CD14-positive monocyte (primary cell): ENCODE data around the gene ABHD12. TPM values are rescaled to one million over a fixed set of nuclear protein-coding genes. Genes with fewer than 3 reads are reported as not detected.

Source experiments
- DNase-seq, 3 donors: peaks; one replicate each; pipeline ENCODE4 v3.0.0-alpha.2; 2011 to 2022
- H2AFZ ChIP-seq: 2 replicates; pipeline ENCODE4 v1.6.0; 2012; ENCODE audit warnings: mild to moderate bottlenecking, low read depth, low read length, inconsistent platforms; ENCODE audit not compliant: insufficient read depth, poor library complexity, severe bottlenecking
- H3K27ac ChIP-seq, 2 donors: 1 replicate in 1 of 2; 2 replicates in 1 of 2; pipeline ENCODE4 v1.5.1; 2012 to 2013; ENCODE audit warnings: low read length in 2 of 2, control low read depth in 1 of 2, inconsistent platforms in 1 of 2, low read depth in 1 of 2, mild to moderate bottlenecking in 1 of 2
- H3K27me3 ChIP-seq, 2 donors: one replicate each; pipeline versions ENCODE4 v1.6.0 to v1.6.1; 2011 to 2013; ENCODE audit warnings: low read length in 2 of 2; ENCODE audit not compliant: control insufficient read depth in 2 of 2, insufficient read depth in 2 of 2
- H3K36me3 ChIP-seq, 2 donors: replicated peaks in 1 of 2; 1 replicate in 1 of 2; 2 replicates in 1 of 2; pipeline versions ENCODE4 v1.5.1 to v1.6.1; 2012 to 2013; ENCODE audit warnings: low read length in 2 of 2, control low read depth in 1 of 2, inconsistent platforms in 1 of 2, mild to moderate bottlenecking in 1 of 2; ENCODE audit not compliant: insufficient read depth in 2 of 2, control insufficient read depth in 1 of 2
- H3K4me1 ChIP-seq, 2 donors: 1 replicate in 1 of 2; 2 replicates in 1 of 2; pipeline versions ENCODE4 v1.5.1 to v1.6.1; 2012 to 2013; ENCODE audit warnings: low read length in 2 of 2, control low read depth in 1 of 2, inconsistent platforms in 1 of 2, mild to moderate bottlenecking in 1 of 2, moderate library complexity in 1 of 2; ENCODE audit not compliant: insufficient read depth in 2 of 2, control insufficient read depth in 1 of 2
- H3K4me2 ChIP-seq: replicated peaks from 2 replicates; pipeline ENCODE3; 2012; ENCODE audit warnings: low read length, moderate library complexity, mild to moderate bottlenecking; ENCODE audit not compliant: poor library complexity, severe bottlenecking; ENCODE audit errors: extremely low read depth
- H3K4me3 ChIP-seq, 3 experiments: fragments of 200-600 bp in 1 of 3; sonication (generic) in 1 of 3; replicated peaks in 1 of 3; 1 replicate in 2 of 3; 2 replicates in 1 of 3; pipeline ENCODE4 v1.5.1; 2011 to 2013; ENCODE audit warnings: low read length in 3 of 3, mild to moderate bottlenecking in 3 of 3, control low read depth in 2 of 3, low read depth in 2 of 3, inconsistent platforms in 1 of 3, moderate library complexity in 1 of 3
- H3K79me2 ChIP-seq: 2 replicates; pipeline ENCODE4 v1.6.0; 2012; ENCODE audit warnings: mild to moderate bottlenecking, control low read depth, inconsistent platforms, low read length, moderate library complexity; ENCODE audit not compliant: insufficient read depth
- H3K9ac ChIP-seq: 2 replicates; pipeline ENCODE4 v1.6.0; 2017; ENCODE audit warnings: low read length, mild to moderate bottlenecking; ENCODE audit not compliant: insufficient read depth, poor library complexity, severe bottlenecking
- H3K9me3 ChIP-seq, 2 donors: replicated peaks in 1 of 2; 1 replicate in 1 of 2; 2 replicates in 1 of 2; pipeline versions ENCODE4 v1.5.1 to v1.6.1; 2012 to 2013; ENCODE audit warnings: low read length in 2 of 2, control low read depth in 1 of 2; ENCODE audit not compliant: control insufficient read depth in 1 of 2, insufficient read depth in 1 of 2
- H4K20me1 ChIP-seq: 2 replicates; pipeline ENCODE4 v1.6.0; 2012; ENCODE audit warnings: mild to moderate bottlenecking, low read length, control low read depth, moderate library complexity; ENCODE audit not compliant: insufficient read depth
- H3K27ac Mint-ChIP-seq, 7 donors: one replicate each; pipeline ENCODE4 v1.8.0; 2020; ENCODE audit warnings: mild to moderate bottlenecking in 7 of 7, mixed read lengths in 7 of 7, moderate library complexity in 6 of 7, inconsistent platforms in 2 of 7
- H3K27me3 Mint-ChIP-seq, 3 donors: one replicate each; pipeline ENCODE4 v1.8.0; 2021 to 2022; ENCODE audit warnings: low read depth in 3 of 3, mild to moderate bottlenecking in 3 of 3, mixed read lengths in 3 of 3, moderate library complexity in 3 of 3, inconsistent platforms in 1 of 3
- H3K36me3 Mint-ChIP-seq, 2 donors: one replicate each; pipeline ENCODE4 v1.8.0; 2020; ENCODE audit warnings: mixed read lengths in 2 of 2, inconsistent platforms in 1 of 2, mild to moderate bottlenecking in 1 of 2
- H3K4me1 Mint-ChIP-seq: one replicate; pipeline ENCODE4 v1.8.0; 2020; ENCODE audit warnings: mild to moderate bottlenecking, mixed read lengths
- H3K4me3 Mint-ChIP-seq, 2 donors: one replicate each; pipeline ENCODE4 v1.8.0; 2020; ENCODE audit warnings: mild to moderate bottlenecking in 2 of 2, mixed read lengths in 2 of 2, moderate library complexity in 1 of 2
- H3K9me3 Mint-ChIP-seq, 7 donors: one replicate each; pipeline ENCODE4 v1.8.0; 2020 to 2022; ENCODE audit warnings: mixed read lengths in 7 of 7, mild to moderate bottlenecking in 6 of 7, moderate library complexity in 6 of 7, inconsistent platforms in 2 of 7
- WGBS: methylation state at CpG from one replicate; pipeline ENCODE4 v1.1.5; 2013; ENCODE audit warnings: missing lambda C conversion rate; ENCODE audit not compliant: insufficient coverage; 5-methylcytosine and 5-hydroxymethylcytosine counted together
- intact Hi-C, 2 donors: fragments of 100-400 bp; cut with micrococcal nuclease; formaldehyde crosslinking; loops; one replicate each; pipeline versions ENCODE4 v1.15.0 to v1.15.1; 2023
- polyA plus RNA-seq, 3 donors: library from polyadenylated mRNA; depleted of rRNA in 1 of 3; unstranded in 2 of 3; stranded (reverse) in 1 of 3; fragments of 300-500 nt in 2 of 3; fragments of >200 nt in 1 of 3; fragmentation: Illumina TruSeq in 2 of 3; gene quantifications; 1 replicate in 2 of 3; 2 replicates in 1 of 3; pipeline ENCODE4 v1.2.3, GENCODE V29; 2012 to 2021
- TF ChIP-seq, protein P1 (sequence below): fragments of 200-600 bp; IDR thresholded peaks from one replicate; pipeline ENCODE4 v1.8.0; 2022; ENCODE audit warnings: antibody characterized with exemption, mild to moderate bottlenecking

The ABHD12 gene
- polyA plus RNA-seq, 3 donors, result 20.3 to 34.5 (median 32.1) TPM

DNA sequence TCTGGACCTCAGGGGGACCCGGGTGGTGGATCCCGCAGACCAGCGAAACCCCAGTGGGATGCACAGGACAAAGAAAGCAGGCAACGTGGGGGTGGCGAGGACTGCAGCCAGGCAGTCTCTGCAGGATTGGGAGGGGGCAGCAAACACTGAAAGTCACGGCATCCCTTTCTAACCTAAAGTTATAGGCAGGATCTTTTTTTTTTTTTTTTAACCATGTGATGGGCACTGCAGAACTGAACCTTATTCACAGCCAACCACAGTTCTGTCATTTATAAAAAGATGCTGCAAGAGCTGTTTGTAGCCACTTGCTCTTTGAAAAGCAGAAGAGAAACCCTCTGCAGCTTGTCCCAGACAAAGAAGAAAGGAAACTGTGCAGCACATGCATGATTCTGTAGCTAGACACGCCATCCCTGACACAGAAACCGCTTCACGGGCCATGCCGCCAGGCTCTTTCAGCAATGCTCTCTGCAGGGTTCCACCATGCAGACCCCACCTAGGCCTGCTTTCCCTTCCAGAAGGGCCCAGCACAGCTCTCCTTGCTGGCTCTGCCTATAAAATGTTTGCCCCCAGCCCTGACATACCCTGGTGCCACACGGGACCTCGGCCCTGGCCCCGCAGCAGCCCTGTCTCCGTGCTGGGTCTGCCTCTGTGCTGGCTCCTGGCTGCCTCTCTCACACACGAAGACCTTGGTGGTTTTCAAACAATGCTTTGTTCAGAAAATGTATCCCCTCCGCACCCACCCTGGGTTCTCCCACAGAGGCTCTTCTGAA lies 72.0 kb downstream of the ABHD12 start:
- peaks cover 0 to 35% of the 10 kb centered on the region in 2 donors for H3K36me3 ChIP-seq
- no peak overlapping the region for H2AFZ ChIP-seq
- DNase-seq, result peak; percentile 88 to 92 (median 91)
- H3K36me3 Mint-ChIP-seq, result peaks cover 22 to 67% of the 10 kb centered on the region in 2 donors
- H4K20me1 ChIP-seq, result no peaks in the 10 kb centered on the region
- intact Hi-C loops, result loop anchor here (5.0 to 10.0 kb wide), 2 partner anchors 69 to 324 kb away; partner anchors contain the start of gene APMAP (in 1 of the 2)
- H3K27ac ChIP-seq, result peak overlapping the region; percentile 93
- H3K9ac ChIP-seq, result peak overlapping the region; percentile 73
- 35% methylated on average over 13 of the region's 16 CpGs for WGBS
- peaks cover 43% of the 10 kb centered on the region for H3K4me1 Mint-ChIP-seq
- peak overlapping the region; percentile 51 to 63 for H3K4me3 Mint-ChIP-seq
- H3K9me3 Mint-ChIP-seq, result no peaks in the 10 kb centered on the region
- H3K79me2 ChIP-seq, result peaks cover 27% of the 10 kb centered on the region
- H3K27ac Mint-ChIP-seq, result peak overlapping the region; percentile 87 to 91 (median 89)
- peaks cover 35 to 47% of the 10 kb centered on the region in 2 donors for H3K4me1 ChIP-seq
- TF ChIP-seq, protein P1, sequence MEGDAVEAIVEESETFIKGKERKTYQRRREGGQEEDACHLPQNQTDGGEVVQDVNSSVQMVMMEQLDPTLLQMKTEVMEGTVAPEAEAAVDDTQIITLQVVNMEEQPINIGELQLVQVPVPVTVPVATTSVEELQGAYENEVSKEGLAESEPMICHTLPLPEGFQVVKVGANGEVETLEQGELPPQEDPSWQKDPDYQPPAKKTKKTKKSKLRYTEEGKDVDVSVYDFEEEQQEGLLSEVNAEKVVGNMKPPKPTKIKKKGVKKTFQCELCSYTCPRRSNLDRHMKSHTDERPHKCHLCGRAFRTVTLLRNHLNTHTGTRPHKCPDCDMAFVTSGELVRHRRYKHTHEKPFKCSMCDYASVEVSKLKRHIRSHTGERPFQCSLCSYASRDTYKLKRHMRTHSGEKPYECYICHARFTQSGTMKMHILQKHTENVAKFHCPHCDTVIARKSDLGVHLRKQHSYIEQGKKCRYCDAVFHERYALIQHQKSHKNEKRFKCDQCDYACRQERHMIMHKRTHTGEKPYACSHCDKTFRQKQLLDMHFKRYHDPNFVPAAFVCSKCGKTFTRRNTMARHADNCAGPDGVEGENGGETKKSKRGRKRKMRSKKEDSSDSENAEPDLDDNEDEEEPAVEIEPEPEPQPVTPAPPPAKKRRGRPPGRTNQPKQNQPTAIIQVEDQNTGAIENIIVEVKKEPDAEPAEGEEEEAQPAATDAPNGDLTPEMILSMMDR, result no peak
- H3K4me2 ChIP-seq, result peak overlapping the region; percentile 40
- no peaks in the 10 kb centered on the region for H3K27me3 Mint-ChIP-seq
- H3K9me3 ChIP-seq, result no peaks in the 10 kb centered on the region
- peak overlapping the region in 1 of 3 experiments; percentile 22 for H3K4me3 ChIP-seq
- H3K27me3 ChIP-seq, result no peaks in the 10 kb centered on the region

DNA sequence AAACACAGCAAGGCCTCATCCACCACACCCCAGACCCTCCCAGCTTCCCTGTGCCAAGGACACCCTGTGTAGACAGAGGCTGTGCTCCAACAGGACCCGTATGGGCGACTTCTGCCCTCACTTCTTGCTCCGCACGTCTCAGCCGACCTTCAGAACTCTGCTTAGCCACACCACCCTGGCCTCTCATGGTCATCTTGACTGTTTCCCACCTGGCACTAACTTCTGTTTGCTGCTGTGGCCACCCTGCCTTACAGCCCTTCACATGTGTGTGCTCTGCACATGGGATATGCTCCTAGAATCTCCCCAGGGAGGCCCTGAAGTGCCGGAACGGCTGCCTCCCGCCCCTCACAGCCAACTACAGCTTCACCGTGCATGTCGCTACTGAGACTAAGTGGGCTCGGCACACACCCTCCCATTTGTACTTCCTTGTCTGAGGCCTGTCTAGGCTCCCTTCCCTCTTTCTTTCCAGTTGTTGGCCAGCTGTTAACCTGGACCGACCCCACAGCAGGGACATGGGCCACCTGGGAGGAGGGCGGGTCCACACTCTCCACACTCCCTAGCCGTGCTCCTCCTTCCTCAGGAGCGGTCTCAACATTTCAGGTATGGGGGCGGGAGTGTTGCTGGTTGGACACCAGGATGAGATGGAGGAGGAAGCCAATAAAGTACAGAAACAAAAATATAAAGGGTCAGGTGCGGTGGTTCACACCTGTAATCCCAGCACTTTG lies 73.1 kb downstream of the ABHD12 start:
- WGBS, result 55% methylated on average over 12 of the region's 17 CpGs
- peak overlapping the region; percentile 93 for H3K27ac ChIP-seq
- Mint-ChIP-seq H3K27me3 (no peaks in the 10 kb centered on the region), H3K4me1 (peaks cover 43% of the 10 kb centered on the region), H3K9me3 (no peaks in the 10 kb centered on the region), H3K27ac (peak overlapping the region; percentile 87 to 91 (median 89)), H3K36me3 (peaks cover 18 to 59% of the 10 kb centered on the region in 2 donors), H3K4me3 (no peak overlapping the region)
- H3K9ac ChIP-seq, result peak overlapping the region; percentile 73
- peaks cover 31 to 43% of the 10 kb centered on the region in 2 donors for H3K4me1 ChIP-seq
- peaks cover 23% of the 10 kb centered on the region for H3K79me2 ChIP-seq
- no peak overlapping the region for H3K4me3 ChIP-seq
- no peaks in the 10 kb centered on the region for H3K9me3 ChIP-seq
- peak overlapping the region; percentile 1 for H3K4me2 ChIP-seq
- H4K20me1 ChIP-seq, result no peaks in the 10 kb centered on the region
- no peak overlapping the region for H2AFZ ChIP-seq
- peaks cover 0 to 25% of the 10 kb centered on the region in 2 donors for H3K36me3 ChIP-seq
- peak in 1 of 3 donors; percentile 14 for DNase-seq
- intact Hi-C loops, result loop anchor here (5.0 to 10.0 kb wide), 2 partner anchors 70 to 323 kb away; partner anchors contain the start of gene APMAP (in 1 of the 2)
- no peaks in the 10 kb centered on the region for H3K27me3 ChIP-seq
- TF ChIP-seq, protein P1, result no peak
